Fibroblast of lung (primary cell): ENCODE measurements around the gene PFDN2.

ENCODE experiments used
- CTCF ChIP-seq, 2 donors: IDR thresholded peaks in 1 of 2; conservative IDR thresholded peaks in 1 of 2; 1 replicate in 1 of 2; 2 replicates in 1 of 2; pipeline ENCODE4 v1.5.1; 2011 to 2012; ENCODE audit warnings: low read length in 2 of 2, control low read depth in 1 of 2, inconsistent platforms in 1 of 2, low read depth in 1 of 2, mild to moderate bottlenecking in 1 of 2
- EZH2 ChIP-seq: IDR thresholded peaks from 2 replicates; pipeline ENCODE4 v1.5.1; 2012; ENCODE audit warnings: low read length, control low read depth, mild to moderate bottlenecking; ENCODE audit errors: missing control alignments

- TF ChIP-seq CTCF (conservative IDR thresholded peaks at IDR 0.05 in 1 of 2, IDR thresholded peaks at IDR 0.05 in 1 of 2; ENCODE audit: low read depth in 1 of 2, low read length in 2 of 2) (no peak), EZH2 (no peak)
Measured at GRCh38 chr1:161133220-161133740, 15.4 kb upstream of the PFDN2 start.
